Measurements from ENCODE around the gene CHI3L1. TPM values are rescaled to one million over a fixed set of nuclear protein-coding genes. Genes with fewer than 3 reads are reported as not detected.

The CHI3L1 gene
- total RNA-seq, 1 experiment from 2014 or later: not detected

DNA sequence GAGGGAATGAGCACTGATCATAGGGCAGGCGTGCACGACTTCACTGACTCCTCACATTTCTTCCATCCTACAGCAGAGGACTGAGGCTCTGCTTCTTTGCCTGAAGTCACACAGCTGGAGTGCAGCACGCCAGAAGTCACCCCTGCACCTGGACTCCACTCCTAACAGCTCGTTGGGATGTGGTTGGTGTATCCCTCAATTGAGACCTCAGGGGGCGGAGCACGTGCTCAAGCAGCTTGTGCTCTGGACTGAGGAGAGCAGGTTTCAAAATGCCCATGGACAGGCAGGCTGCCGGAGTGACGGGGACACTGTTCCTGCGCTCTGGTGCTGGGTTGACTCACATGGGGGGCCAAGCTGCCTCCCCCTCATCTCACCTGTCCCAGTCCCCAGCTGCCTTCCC is 29.1 kb upstream of the CHI3L1 start:
- Histone ChIP-seq H3K4ac (ENCODE audit: low read depth, low read length) (no peak overlapping the region), H3K9ac (ENCODE audit: extremely low read depth, insufficient read length, low read length) (no peak overlapping the region), H2AFZ (ENCODE audit: low read length) (no peak overlapping the region), H3K23ac (ENCODE audit: insufficient read length, low read depth, low read length) (no peak overlapping the region), H3K56ac (ENCODE audit: insufficient read length, low read depth, low read length) (no peak overlapping the region), H3K79me1 (ENCODE audit: insufficient read depth, low read depth, low read length, poor library complexity, severe bottlenecking) (no peaks in the 10 kb centered on the region), H2BK120ac (ENCODE audit: low read depth, low read length, poor library complexity, severe bottlenecking) (no peak overlapping the region), H4K5ac (ENCODE audit: insufficient read length, low read depth, low read length) (no peak overlapping the region), H2BK5ac (ENCODE audit: insufficient read length, low read length) (no peak overlapping the region), H3K4me2 (ENCODE audit: insufficient read depth, insufficient read length, low read length) (no peak overlapping the region), H3K18ac (ENCODE audit: insufficient read length, low read depth, low read length) (no peak overlapping the region), H2BK20ac (ENCODE audit: low read depth, low read length, poor library complexity, severe bottlenecking) (no peak overlapping the region), H4K20me1 (ENCODE audit: control insufficient read depth, insufficient read depth, insufficient read length) (no peaks in the 10 kb centered on the region), H3K27ac (ENCODE audit: insufficient read length, low read depth, low read length) (no peak overlapping the region), H4K91ac (ENCODE audit: insufficient read length, low read depth, low read length) (no peak overlapping the region), H3K9me3 (ENCODE audit: control insufficient read depth, low read depth, low read length) (no peaks in the 10 kb centered on the region), H3K79me2 (ENCODE audit: insufficient read depth, low read length) (no peaks in the 10 kb centered on the region), H3K14ac (ENCODE audit: insufficient read depth, low read length) (no peak overlapping the region), H3T11ph (ENCODE audit: low read length) (no peak overlapping the region), H2BK12ac (ENCODE audit: insufficient read length, low read depth, low read length) (no peak overlapping the region), H3K4me1 (ENCODE audit: insufficient read depth, low read length) (no peaks in the 10 kb centered on the region; the same call in 1 of the 2 replicates), H2BK15ac (ENCODE audit: low read depth, low read length) (no peak overlapping the region), H3K27me3 (ENCODE audit: insufficient read depth, low read length) (no peaks in the 10 kb centered on the region), H4K8ac (replicated peaks; ENCODE audit: insufficient read length, low read depth, low read length) (no peak overlapping the region), H2AK5ac (ENCODE audit: insufficient read length, low read length) (no peak overlapping the region), H3K23me2 (ENCODE audit: insufficient read length, low read depth, low read length, poor library complexity, severe bottlenecking) (no peaks in the 10 kb centered on the region)
- peaks cover 10% of the 10 kb centered on the region for H3K27me3 Mint-ChIP-seq (ENCODE audit: low read depth)
- no CpG with 5 or more reads among the region's 9 CpGs for WGBS (ENCODE audit: extremely low coverage, insufficient read length, low lambda C conversion rate)
- peaks cover 13 to 29% of the 10 kb centered on the region in 2 experiments for H3K4me1 Mint-ChIP-seq
- no peaks in the 10 kb centered on the region; a peak in 1 of 5 replicates for H3K9me3 Mint-ChIP-seq
- no peak overlapping the region for H3K4me3 Mint-ChIP-seq
- no peak overlapping the region for H3K27ac Mint-ChIP-seq
- TF ChIP-seq, protein P1, sequence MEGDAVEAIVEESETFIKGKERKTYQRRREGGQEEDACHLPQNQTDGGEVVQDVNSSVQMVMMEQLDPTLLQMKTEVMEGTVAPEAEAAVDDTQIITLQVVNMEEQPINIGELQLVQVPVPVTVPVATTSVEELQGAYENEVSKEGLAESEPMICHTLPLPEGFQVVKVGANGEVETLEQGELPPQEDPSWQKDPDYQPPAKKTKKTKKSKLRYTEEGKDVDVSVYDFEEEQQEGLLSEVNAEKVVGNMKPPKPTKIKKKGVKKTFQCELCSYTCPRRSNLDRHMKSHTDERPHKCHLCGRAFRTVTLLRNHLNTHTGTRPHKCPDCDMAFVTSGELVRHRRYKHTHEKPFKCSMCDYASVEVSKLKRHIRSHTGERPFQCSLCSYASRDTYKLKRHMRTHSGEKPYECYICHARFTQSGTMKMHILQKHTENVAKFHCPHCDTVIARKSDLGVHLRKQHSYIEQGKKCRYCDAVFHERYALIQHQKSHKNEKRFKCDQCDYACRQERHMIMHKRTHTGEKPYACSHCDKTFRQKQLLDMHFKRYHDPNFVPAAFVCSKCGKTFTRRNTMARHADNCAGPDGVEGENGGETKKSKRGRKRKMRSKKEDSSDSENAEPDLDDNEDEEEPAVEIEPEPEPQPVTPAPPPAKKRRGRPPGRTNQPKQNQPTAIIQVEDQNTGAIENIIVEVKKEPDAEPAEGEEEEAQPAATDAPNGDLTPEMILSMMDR (conservative IDR thresholded peaks at IDR 0.05): no peak
- DNase-seq: no peak
- no peaks in the 10 kb centered on the region; a peak in 1 of 7 replicates for H3K36me3 Mint-ChIP-seq (ENCODE audit: insufficient read depth in 1 of 3, low read depth in 3 of 3)
